Tibial artery (tissue), 4 donors: ENCODE measurements around the gene GADD45A.
"Not testable (repeated sequence)": the region's sequence is repeated elsewhere in the genome, so short reads cannot be mapped to it uniquely, and the experiment has no call there.

Source experiments
- DNase-seq, 2 donors: peaks; one replicate each; pipeline ENCODE4 v3.0.0-alpha.2; 2019
- H3K27ac ChIP-seq, 2 donors: fragments of 200-600 bp; sonication (generic) in 1 of 2; 1 replicate in 1 of 2; 2 replicates in 1 of 2; pipeline ENCODE4 v1.5.1; 2018 to 2019; ENCODE audit warnings: mild to moderate bottlenecking in 1 of 2
- H3K27me3 ChIP-seq, 2 donors: fragments of 200-600 bp; sonication (generic) in 1 of 2; one replicate each; pipeline versions ENCODE4 v1.5.1 to v1.6.0; 2016 to 2019
- H3K36me3 ChIP-seq, 3 donors: fragments of 200-600 bp; sonication (generic) in 2 of 3; one replicate each; pipeline ENCODE4 v1.5.1; 2016 to 2019; ENCODE audit warnings: mild to moderate bottlenecking in 2 of 3
- H3K4me1 ChIP-seq, 4 donors: fragments of 200-600 bp; sonication (generic) in 2 of 4; 1 replicate in 3 of 4; 2 replicates in 1 of 4; pipeline ENCODE4 v1.5.1; 2016 to 2019
- H3K4me3 ChIP-seq, 2 donors: fragments of 200-600 bp; sonication (generic) in 1 of 2; 1 replicate in 1 of 2; 2 replicates in 1 of 2; pipeline ENCODE4 v1.5.1; 2018 to 2019; ENCODE audit warnings: mild to moderate bottlenecking in 2 of 2
- H3K9me3 ChIP-seq, 3 donors: fragments of 200-600 bp; sonication (generic) in 1 of 3; one replicate each; pipeline ENCODE4 v1.5.1; 2016 to 2019
- CTCF ChIP-seq, 2 experiments: fragments of 200-600 bp in 1 of 2; fragments of 450-650 bp in 1 of 2; IDR thresholded peaks; one replicate each; pipeline ENCODE4 v1.5.1; 2017 to 2019; ENCODE audit warnings: antibody characterized with exemption in 2 of 2, mild to moderate bottlenecking in 1 of 2, moderate library complexity in 1 of 2
- intact Hi-C: fragments of 100-400 bp; cut with DNase I; formaldehyde crosslinking; loops from one replicate; pipeline ENCODE4 v1.15.0; 2023; ENCODE audit warnings: low total_unique reads

The GADD45A gene

GRCh38 chr1:67659229-67659628 is 25.8 kb upstream of the GADD45A start:
- H3K4me1 ChIP-seq: peaks cover 0 to 7% (median 0%) of the 10 kb centered on the region in 4 donors
- no peak for TF ChIP-seq CTCF (IDR thresholded peaks at IDR 0.05)
- no peak overlapping the region for H3K27ac ChIP-seq
- no peaks in the 10 kb centered on the region for H3K27me3 ChIP-seq
- no peaks in the 10 kb centered on the region for H3K9me3 ChIP-seq
- intact Hi-C loops: no loop called here
- no peak overlapping the region for H3K4me3 ChIP-seq
- H3K36me3 ChIP-seq: no peaks in the 10 kb centered on the region
- DNase-seq: no peak

- Histone ChIP-seq H3K4me1 (peaks cover 0 to 7% (median 0%) of the 10 kb centered on the region in 4 donors), H3K4me3 (no peak overlapping the region), H3K9me3 (no peaks in the 10 kb centered on the region), H3K27ac (no peak overlapping the region), H3K36me3 (no peaks in the 10 kb centered on the region), H3K27me3 (no peaks in the 10 kb centered on the region)
- no peak for TF ChIP-seq CTCF (IDR thresholded peaks at IDR 0.05)
- no peak for DNase-seq
- intact Hi-C loops: no loop called here
These were observed 22.1 kb upstream of the GADD45A start for GRCh38 chr1:67662884-67663283.

- H3K27me3 ChIP-seq: no peaks in the 10 kb centered on the region
- H3K27ac ChIP-seq: no peak overlapping the region
- no peaks in the 10 kb centered on the region for H3K9me3 ChIP-seq
- no peak overlapping the region for H3K4me3 ChIP-seq
- no peaks in the 10 kb centered on the region for H3K36me3 ChIP-seq
- no peak for DNase-seq
- H3K4me1 ChIP-seq: peaks cover 0 to 4% (median 0%) of the 10 kb centered on the region in 4 donors
- intact Hi-C loops: no loop called here
- TF ChIP-seq CTCF (IDR thresholded peaks at IDR 0.05): no peak
These were observed 21.0 kb upstream of the GADD45A start for GRCh38 chr1:67664048-67664447.

GRCh38 chr1:67665307-67665706 is 19.7 kb upstream of the GADD45A start:
- H3K27ac ChIP-seq, intact Hi-C loops, H3K9me3 ChIP-seq, H3K27me3 ChIP-seq, H3K4me1 ChIP-seq, H3K4me3 ChIP-seq, DNase-seq, H3K36me3 ChIP-seq: not testable (repeated sequence)

GRCh38 chr1:67666636-67667035 is 18.4 kb upstream of the GADD45A start:
- TF ChIP-seq CTCF (IDR thresholded peaks at IDR 0.05): no peak
- no peak for DNase-seq
- intact Hi-C loops: no loop called here
- H3K27ac ChIP-seq: no peak overlapping the region
- no peaks in the 10 kb centered on the region for H3K9me3 ChIP-seq
- no peak overlapping the region for H3K4me3 ChIP-seq
- H3K4me1 ChIP-seq: no peaks in the 10 kb centered on the region
- H3K27me3 ChIP-seq: no peaks in the 10 kb centered on the region
- no peaks in the 10 kb centered on the region for H3K36me3 ChIP-seq

GRCh38 chr1:67668660-67669059 is 16.3 kb upstream of the GADD45A start:
- Histone ChIP-seq H3K9me3 (no peaks in the 10 kb centered on the region), H3K4me3 (no peak overlapping the region), H3K27me3 (no peaks in the 10 kb centered on the region), H3K36me3 (no peaks in the 10 kb centered on the region), H3K4me1 (no peaks in the 10 kb centered on the region), H3K27ac (no peak overlapping the region)
- intact Hi-C loops: no loop called here
- no peak for TF ChIP-seq CTCF (IDR thresholded peaks at IDR 0.05)
- no peak for DNase-seq
